GM12892 (cell line): Measurements from ENCODE around the gene MARCHF5.

Experiments
- POLR2A ChIP-seq: IDR thresholded peaks from 2 replicates; pipeline ENCODE4 v1.6.1; 2011; ENCODE audit warnings: low read depth, low read length, control low read depth
- POLR2AphosphoS5 ChIP-seq: IDR thresholded peaks from 2 replicates; pipeline ENCODE4 v1.6.1; 2011; ENCODE audit warnings: low read depth, low read length, control low read depth

DNA sequence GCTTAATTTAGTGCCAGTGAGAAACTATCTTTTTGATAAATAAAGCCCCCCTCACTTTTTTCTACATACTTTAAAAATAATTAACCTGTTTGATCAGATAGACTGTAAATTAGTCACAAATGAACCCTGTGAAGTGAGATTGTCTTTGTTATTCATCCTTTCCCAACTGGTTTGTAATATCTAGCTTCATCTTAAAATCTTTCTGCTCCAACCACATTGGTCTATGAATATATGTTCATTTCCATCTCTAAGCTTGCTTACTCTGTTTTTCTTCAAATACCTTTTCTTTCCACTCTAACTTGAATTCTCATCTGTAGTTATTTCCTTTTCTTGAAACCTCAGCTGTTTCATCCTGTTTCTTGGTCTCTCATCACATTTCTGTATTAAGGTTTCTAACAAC, 12.1 kb downstream of the MARCHF5 start:
- no peak for TF ChIP-seq POLR2A
- no peak for TF ChIP-seq POLR2AphosphoS5
